Measurements from ENCODE around the gene RALY. TPM values are rescaled to one million over a fixed set of nuclear protein-coding genes. Genes with fewer than 3 reads are reported as not detected.

Gene RALY
- total RNA-seq, 1 donor from 2014 or later = 116 TPM

DNA sequence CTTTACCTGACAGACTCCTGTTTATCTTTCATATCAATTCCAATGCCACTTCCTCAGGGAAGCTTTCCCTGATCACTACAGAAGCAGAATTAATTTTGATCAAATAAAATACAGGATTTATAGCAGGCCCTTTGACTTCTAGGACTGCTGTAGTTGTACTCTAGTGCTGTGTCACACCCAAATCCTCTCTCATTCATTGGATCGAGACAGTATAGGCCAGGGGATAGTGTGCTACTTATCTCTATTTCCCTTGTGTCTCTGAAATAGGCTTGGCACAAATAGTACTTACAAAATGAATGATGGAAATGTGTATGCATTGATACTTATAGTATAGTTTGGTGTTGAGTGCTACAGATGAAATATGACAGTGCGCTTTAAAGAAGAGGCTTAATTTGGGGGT lies 19.8 kb downstream of the RALY start:
- peaks cover 85% of the 10 kb centered on the region for H3K4me1 Mint-ChIP-seq
- no peak overlapping the region for H3K27ac Mint-ChIP-seq
- H3K27me3 Mint-ChIP-seq = no peaks in the 10 kb centered on the region
- no peak for DNase-seq
- intact Hi-C loops (cut with micrococcal nuclease) = no loop called here
- no peak for ATAC-seq (ENCODE audit: low read depth)
- CTCF ChIA-PET = no interaction called here
- no peak overlapping the region for H3K4me3 Mint-ChIP-seq
- POLR2A ChIA-PET = interaction anchor here (0.6 kb wide), 4 partner anchors 9 to 130 kb away, joined by 3 to 4 read pairs (median 3); partner anchors contain the start of gene RALY
- H3K36me3 Mint-ChIP-seq (ENCODE audit: low read depth) = peaks cover 5% of the 10 kb centered on the region
- TF ChIP-seq CTCF (IDR thresholded peaks at IDR 0.05) = no peak
- H3K9me3 Mint-ChIP-seq = no peaks in the 10 kb centered on the region

DNA sequence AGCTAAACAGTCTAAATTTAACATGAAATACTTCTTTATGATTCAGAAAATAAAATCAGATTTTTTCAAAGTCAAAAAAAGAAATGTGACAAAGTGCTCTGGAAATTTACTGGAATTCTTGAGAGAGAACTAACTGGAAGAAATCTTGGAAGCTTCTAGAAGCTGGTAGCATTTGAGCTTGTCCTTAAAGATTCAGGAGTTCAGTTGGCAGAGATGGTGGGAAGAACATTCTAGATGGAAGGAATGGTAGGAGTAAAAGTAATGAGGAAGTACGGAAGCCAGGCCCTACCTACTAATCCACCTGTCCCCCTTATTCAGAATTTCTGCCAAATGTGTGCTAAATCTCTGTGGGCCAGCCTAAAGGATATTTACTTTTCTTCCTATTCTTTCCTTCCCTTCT lies 21.2 kb downstream of the RALY start:
- intact Hi-C loops (cut with micrococcal nuclease) = no loop called here
- Mint-ChIP-seq H3K27ac (peak overlapping the region; percentile 16), H3K4me1 (peaks cover 84% of the 10 kb centered on the region), H3K4me3 (no peak overlapping the region), H3K9me3 (no peaks in the 10 kb centered on the region), H3K27me3 (no peaks in the 10 kb centered on the region), H3K36me3 (ENCODE audit: low read depth) (peaks cover 5% of the 10 kb centered on the region)
- ChIA-PET POLR2A (no interaction called here), CTCF (no interaction called here)
- no peak for DNase-seq
- ATAC-seq (ENCODE audit: low read depth) = no peak
- TF ChIP-seq CTCF (IDR thresholded peaks at IDR 0.05) = no peak

DNA sequence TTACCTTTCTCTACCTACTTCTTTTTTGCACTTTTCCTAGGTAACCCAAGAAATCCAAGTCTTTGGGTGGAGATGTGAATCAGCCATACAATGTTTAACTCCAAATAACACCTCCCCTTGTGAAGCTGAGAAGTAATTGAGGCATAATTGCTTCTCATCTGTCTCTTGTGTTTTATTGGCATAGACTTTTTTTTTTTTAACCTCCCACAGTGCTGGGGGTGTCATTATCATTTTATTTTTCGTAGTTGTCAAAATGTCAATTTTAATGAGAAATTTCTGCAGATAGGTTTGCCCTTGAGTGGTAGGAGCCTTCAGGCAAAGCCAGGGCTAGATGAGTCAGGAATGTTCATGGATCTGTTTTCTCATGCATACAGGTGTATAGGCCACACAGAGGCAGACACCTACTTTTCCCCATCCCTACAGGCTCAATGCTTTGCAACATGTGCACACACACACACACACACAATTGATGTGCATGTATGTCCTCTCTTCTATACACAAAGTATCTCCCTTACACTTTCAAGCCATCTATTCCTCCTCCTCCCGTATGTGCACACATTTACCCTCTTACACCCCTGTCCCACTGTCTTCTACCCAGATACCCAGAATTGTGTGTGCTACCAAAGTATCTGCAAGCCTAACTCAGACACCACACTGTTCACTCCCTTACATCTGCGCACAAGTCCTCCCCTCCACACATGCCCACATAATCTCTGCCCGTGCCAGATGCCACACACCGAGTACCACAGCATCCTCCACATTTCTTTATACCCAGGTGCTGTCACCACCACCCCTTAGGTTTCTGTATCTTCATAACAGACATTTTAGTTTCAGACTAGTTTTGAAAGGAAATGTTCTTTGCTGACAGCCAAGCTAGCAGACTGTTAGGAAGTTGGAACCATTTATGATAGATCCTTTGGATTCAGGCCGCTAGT lies 22.0 kb downstream of the RALY start:
- peaks cover 84% of the 10 kb centered on the region for H3K4me1 Mint-ChIP-seq
- ChIA-PET POLR2A (interaction anchor here (1.0 kb wide), 1 partner anchor 8 kb away, joined by 4 read pairs; no protein-coding TSS in a partner anchor), CTCF (no interaction called here)
- ATAC-seq (ENCODE audit: low read depth) = no peak
- intact Hi-C loops (cut with micrococcal nuclease) = no loop called here
- TF ChIP-seq CTCF (IDR thresholded peaks at IDR 0.05) = no peak
- DNase-seq = no peak
- H3K27ac Mint-ChIP-seq = peak overlapping the region; percentile 16
- H3K27me3 Mint-ChIP-seq = no peaks in the 10 kb centered on the region
- no peak overlapping the region for H3K4me3 Mint-ChIP-seq
- H3K36me3 Mint-ChIP-seq (ENCODE audit: low read depth) = peaks cover 5% of the 10 kb centered on the region
- no peaks in the 10 kb centered on the region for H3K9me3 Mint-ChIP-seq

DNA sequence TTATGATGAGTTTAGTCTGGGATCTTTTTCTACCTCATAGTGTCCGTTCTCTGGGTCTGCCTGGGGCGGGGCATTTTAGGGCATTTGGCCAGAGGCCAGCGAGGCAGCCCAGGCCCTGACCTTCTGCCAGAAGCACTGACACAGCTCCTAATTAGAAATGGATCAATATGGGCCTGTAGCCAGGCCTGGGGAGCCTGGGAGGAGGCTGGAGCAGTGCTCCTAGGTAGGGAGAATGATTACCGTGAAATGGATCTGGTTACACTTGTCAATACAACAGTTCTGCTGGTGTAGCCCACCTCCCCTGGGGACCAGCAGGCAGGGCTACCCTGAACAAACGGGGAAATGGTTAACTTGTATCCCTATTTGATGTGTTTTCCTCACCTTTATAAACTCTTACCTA lies 23.0 kb downstream of the RALY start:
- peaks cover 9% of the 10 kb centered on the region for H3K36me3 Mint-ChIP-seq (ENCODE audit: low read depth)
- intact Hi-C loops (cut with micrococcal nuclease) = no loop called here
- ChIA-PET CTCF (no interaction called here), POLR2A (interaction anchor here (1.0 kb wide), 1 partner anchor 9 kb away, joined by 4 read pairs; no protein-coding TSS in a partner anchor)
- DNase-seq (no peak), ATAC-seq (ENCODE audit: low read depth) (no peak)
- H3K27me3 Mint-ChIP-seq = no peaks in the 10 kb centered on the region
- no peak overlapping the region for H3K4me3 Mint-ChIP-seq
- no peaks in the 10 kb centered on the region for H3K9me3 Mint-ChIP-seq
- H3K27ac Mint-ChIP-seq = no peak overlapping the region
- H3K4me1 Mint-ChIP-seq = peaks cover 85% of the 10 kb centered on the region
- no peak for TF ChIP-seq CTCF (IDR thresholded peaks at IDR 0.05)

GRCh38 chr20:34017610-34018009 lies 23.9 kb downstream of the RALY start:
- ATAC-seq (ENCODE audit: low read depth) (no peak), DNase-seq (no peak)
- Mint-ChIP-seq H3K27me3 (no peaks in the 10 kb centered on the region), H3K9me3 (no peaks in the 10 kb centered on the region), H3K27ac (peak overlapping the region; percentile 16), H3K4me3 (no peak overlapping the region), H3K4me1 (peaks cover 86% of the 10 kb centered on the region), H3K36me3 (ENCODE audit: low read depth) (peaks cover 6% of the 10 kb centered on the region)
- TF ChIP-seq CTCF (IDR thresholded peaks at IDR 0.05) = no peak
- intact Hi-C loops (cut with micrococcal nuclease) = no loop called here
- POLR2A ChIA-PET = no interaction called here
- CTCF ChIA-PET = no interaction called here

Measured in activated B cell treated with CpG ODN at 0.5 μM for 24 hours (primary cell).